IMR-90 (cell line): ENCODE data around the gene SNCG. TPM values are rescaled to one million over a fixed set of nuclear protein-coding genes. Genes with fewer than 3 reads are reported as not detected.

Experiments used
- ATAC-seq: fragments of 200-7000 bp; cut with Tn5 transposase; 2 replicates; pipeline ENCODE4 v1.9.1; 2020; ENCODE audit warnings: low read depth, mild to moderate bottlenecking, moderate library complexity
- BruUV-seq: library from RNA; stranded (reverse); fragments of 400-500 nt; replicated peaks from 2 replicates; lab custom pipeline; 2021; lab: Mats Ljungman, UMichigan
- CTCF ChIA-PET: fragments of 300-600 bp; formaldehyde crosslinking; extraction: SDS; loops from one replicate; lab custom pipeline; 2021; ENCODE audit warnings: antibody characterized with exemption; lab: Yijun Ruan, JAX
- POLR2A ChIA-PET: fragments of 300-600 bp; sonication (Branson Sonifier 250); formaldehyde crosslinking; loops from one replicate; lab custom pipeline; 2022; ENCODE audit warnings: antibody characterized with exemption; ENCODE audit not compliant: unreplicated experiment; lab: Charles Lee
- DNase-seq: peaks from one replicate; pipeline ENCODE4 v3.0.0; 2013
- H2AFZ ChIP-seq: replicated peaks from 2 replicates; pipeline ENCODE3; 2013; ENCODE audit warnings: low read length, mild to moderate bottlenecking; ENCODE audit not compliant: poor library complexity
- H2AK5ac ChIP-seq: 2 replicates; pipeline ENCODE4 v1.6.1; 2013; ENCODE audit warnings: low read depth, low read length, inconsistent platforms
- H2AK9ac ChIP-seq: replicated peaks from 2 replicates; pipeline ENCODE3; 2013; ENCODE audit warnings: mild to moderate bottlenecking, low read depth, low read length, moderate library complexity; ENCODE audit not compliant: poor library complexity
- H2BK120ac ChIP-seq: 2 replicates; pipeline ENCODE4 v1.6.1; 2013; ENCODE audit warnings: low read depth, low read length, inconsistent platforms
- H2BK15ac ChIP-seq: 3 replicates; pipeline ENCODE4 v1.6.1; 2013; ENCODE audit warnings: low read depth, low read length, inconsistent platforms
- H2BK20ac ChIP-seq: 2 replicates; pipeline ENCODE4 v1.6.1; 2013; ENCODE audit warnings: low read depth, mild to moderate bottlenecking, inconsistent platforms, low read length, moderate library complexity
- H2BK5ac ChIP-seq: 2 replicates; pipeline ENCODE4 v1.6.1; 2013; ENCODE audit warnings: mild to moderate bottlenecking, low read depth, low read length, inconsistent platforms; ENCODE audit not compliant: poor library complexity, severe bottlenecking
- H3K14ac ChIP-seq: replicated peaks from 2 replicates; pipeline ENCODE4 v1.6.1; 2013; ENCODE audit warnings: low read depth, low read length, inconsistent platforms
- H3K18ac ChIP-seq: 2 replicates; pipeline ENCODE4 v1.6.1; 2013; ENCODE audit warnings: low read depth, low read length, control low read depth
- H3K23ac ChIP-seq: 2 replicates; pipeline ENCODE4 v1.6.1; 2013; ENCODE audit warnings: low read depth, low read length, inconsistent platforms
- H3K27ac ChIP-seq: 2 replicates; pipeline ENCODE4 v1.5.1; 2013; ENCODE audit warnings: mild to moderate bottlenecking, control low read depth, low read length; ENCODE audit not compliant: insufficient read depth
- H3K27me3 ChIP-seq: 2 replicates; pipeline ENCODE4 v1.6.1; 2013; ENCODE audit warnings: low read length; ENCODE audit not compliant: control insufficient read depth, insufficient read depth
- H3K36me3 ChIP-seq: 2 replicates; pipeline ENCODE4 v1.6.1; 2013; ENCODE audit warnings: low read length, mixed read lengths; ENCODE audit not compliant: control insufficient read depth, insufficient read depth
- H3K4ac ChIP-seq: 2 replicates; pipeline ENCODE4 v1.6.1; 2013; ENCODE audit warnings: low read depth, low read length, inconsistent platforms
- H3K4me1 ChIP-seq: 2 replicates; pipeline ENCODE4 v1.6.1; 2013; ENCODE audit warnings: low read length, mixed read lengths; ENCODE audit not compliant: control insufficient read depth, insufficient read depth
- H3K4me2 ChIP-seq: 2 replicates; pipeline ENCODE4 v1.6.1; 2013; ENCODE audit warnings: low read depth, mild to moderate bottlenecking, control low read depth, low read length, moderate library complexity
- H3K4me3 ChIP-seq: 2 replicates; pipeline ENCODE4 v1.5.1; 2013; ENCODE audit warnings: low read depth, mild to moderate bottlenecking, control low read depth, low read length, moderate library complexity; ENCODE audit not compliant: insufficient read depth
- H3K56ac ChIP-seq: 2 replicates; pipeline ENCODE4 v1.6.1; 2013; ENCODE audit warnings: low read length, inconsistent platforms; ENCODE audit not compliant: insufficient read depth; ENCODE audit errors: extremely low read depth
- H3K79me1 ChIP-seq, 2 experiments: 2 replicates each; pipeline ENCODE4 v1.6.1; 2013; ENCODE audit warnings: low read length in 2 of 2, inconsistent platforms in 1 of 2, low read depth in 1 of 2
- H3K9ac ChIP-seq: 2 replicates; pipeline ENCODE4 v1.6.1; 2013; ENCODE audit warnings: low read depth, low read length, control low read depth
- H3K9me1 ChIP-seq: 2 replicates; pipeline ENCODE4 v1.6.1; 2013; ENCODE audit warnings: low read length, inconsistent platforms; ENCODE audit not compliant: insufficient read depth
- H3K9me3 ChIP-seq: 2 replicates; pipeline ENCODE4 v1.6.1; 2013; ENCODE audit warnings: low read length; ENCODE audit not compliant: control insufficient read depth, insufficient read depth
- H4K20me1 ChIP-seq: 2 replicates; pipeline ENCODE4 v1.6.1; 2013; ENCODE audit warnings: low read length, inconsistent platforms; ENCODE audit not compliant: insufficient read depth
- H4K5ac ChIP-seq: 2 replicates; pipeline ENCODE4 v1.6.1; 2013; ENCODE audit warnings: mild to moderate bottlenecking, low read depth, low read length, control low read depth
- H4K8ac ChIP-seq, 2 experiments: 2 replicates each; pipeline ENCODE4 v1.6.1; 2013; ENCODE audit warnings: low read depth in 2 of 2, low read length in 2 of 2, control low read depth in 1 of 2, inconsistent platforms in 1 of 2
- H4K91ac ChIP-seq: 2 replicates; pipeline ENCODE4 v1.6.1; 2013; ENCODE audit warnings: low read depth, low read length, inconsistent platforms; ENCODE audit not compliant: insufficient read depth
- CHD1 ChIP-seq: IDR thresholded peaks from 2 replicates; pipeline ENCODE4 v1.6.1; 2012; ENCODE audit warnings: low read depth, low read length, improper control_type of control experiment
- FOS ChIP-seq: fragments of 150-350 bp; IDR thresholded peaks from 2 replicates; pipeline ENCODE4 v1.6.1; 2016; ENCODE audit warnings: low read depth, low read length
- MAFK ChIP-seq: IDR thresholded peaks from 2 replicates; pipeline ENCODE4 v1.6.1; 2012; ENCODE audit warnings: low read depth, low read length, improper control_type of control experiment
- MXI1 ChIP-seq: IDR thresholded peaks from 2 replicates; pipeline ENCODE4 v1.6.1; 2012; ENCODE audit warnings: low read depth, mild to moderate bottlenecking, low read length, moderate library complexity, borderline replicate concordance
- RAD21 ChIP-seq: IDR thresholded peaks from 2 replicates; pipeline ENCODE4 v1.6.1; 2012; ENCODE audit warnings: low read length, improper control_type of control experiment
- RFX5 ChIP-seq: IDR thresholded peaks from 2 replicates; pipeline ENCODE4 v1.8.0; 2012; ENCODE audit warnings: low read depth, mild to moderate bottlenecking, low read length, moderate library complexity
- WGBS, 2 experiments: methylation state at CpG; one replicate each; pipeline versions ENCODE4 v1.1.5 to v1.1.7; 2013; ENCODE audit warnings: missing lambda C conversion rate in 2 of 2; ENCODE audit not compliant: insufficient read length in 1 of 2; ENCODE audit errors: extremely low coverage in 2 of 2; 5-methylcytosine and 5-hydroxymethylcytosine counted together
- dilution Hi-C: fragments of 300-500 bp; cut with HindIII; formaldehyde crosslinking; loops from one replicate; pipeline ENCODE4 v1.14.3; 2018; ENCODE audit warnings: low sequenced_read_pairs; ENCODE audit not compliant: unreplicated experiment
- in situ Hi-C: fragments of 300-500 bp; cut with MboI; formaldehyde crosslinking; loops from 3 replicates; pipeline ENCODE4 v1.14.3; 2019; ENCODE audit warnings: low sequenced_read_pairs, inconsistent platforms, mixed read lengths
- intact Hi-C: fragments of 100-400 bp; cut with micrococcal nuclease; formaldehyde crosslinking; loops from 2 replicates; pipeline ENCODE4 v1.10.0; 2022
- polyA plus RNA-seq, 3 experiments: library from polyadenylated mRNA; depleted of rRNA; stranded (reverse); fragments of >200 nt; gene quantifications; 2 replicates each; pipeline ENCODE4 v1.2.3, GENCODE V29; 2012; ENCODE audit warnings: low replicate concordance in 1 of 3
- total RNA-seq: library from RNA; depleted of rRNA; stranded (reverse); fragments of >200 nt; gene quantifications from 2 replicates; pipeline ENCODE4 v1.2.3, GENCODE V29; 2012
- TF ChIP-seq, protein P1 (sequence below): fragments of 150-350 bp; IDR thresholded peaks from 2 replicates; pipeline ENCODE4 v1.6.1; 2016; ENCODE audit warnings: low read depth, mild to moderate bottlenecking, low read length, moderate library complexity, borderline replicate concordance

The SNCG gene
- total and polyA plus RNA-seq, 2 of the 4 experiments (the other 2 are of a cell fraction), result 10.6 to 19.0 TPM

DNA sequence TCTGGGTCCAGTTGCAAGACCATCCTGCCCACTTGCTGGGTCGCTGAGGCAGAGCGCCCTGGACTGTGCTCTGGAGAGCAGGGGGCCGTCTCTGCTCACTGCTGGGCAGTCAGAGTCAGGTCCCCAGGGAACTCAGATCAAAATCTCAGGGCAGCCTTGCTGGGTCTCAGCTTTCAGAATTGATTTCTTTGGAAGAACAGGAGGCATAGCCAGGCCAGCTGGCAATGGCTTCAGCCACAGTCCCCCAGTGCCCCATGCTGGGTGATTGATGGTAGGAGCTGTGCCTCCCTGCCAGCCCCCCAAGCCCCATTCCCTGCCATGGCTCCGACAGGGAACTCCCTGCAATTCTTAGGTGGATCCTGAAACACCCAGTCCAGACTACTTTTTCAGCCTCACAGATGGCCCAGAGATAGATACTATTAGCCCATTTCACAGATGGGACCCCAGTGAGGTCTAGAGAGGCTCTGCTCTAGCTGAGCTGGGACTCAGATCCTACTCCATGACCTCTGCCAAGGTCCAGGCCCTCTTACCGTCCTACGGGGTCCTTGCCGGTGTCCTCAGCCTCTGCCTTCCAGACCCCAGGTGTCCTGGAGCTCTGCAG, 1.5 kb upstream of the SNCG start:
- H3K23ac ChIP-seq, result no peak overlapping the region
- no peak overlapping the region for H3K27ac ChIP-seq
- no peak overlapping the region for H3K4me3 ChIP-seq
- ChIA-PET CTCF (no interaction called here), POLR2A (no interaction called here)
- no peak overlapping the region for H3K14ac ChIP-seq
- H2BK15ac ChIP-seq, result no peak overlapping the region
- no peak overlapping the region for H2BK120ac ChIP-seq
- no peak for DNase-seq
- H2BK5ac ChIP-seq, result no peak overlapping the region
- TF ChIP-seq MAFK, result no peak
- TF ChIP-seq MXI1, result no peak
- TF ChIP-seq RAD21, result no peak
- TF ChIP-seq, protein P1, sequence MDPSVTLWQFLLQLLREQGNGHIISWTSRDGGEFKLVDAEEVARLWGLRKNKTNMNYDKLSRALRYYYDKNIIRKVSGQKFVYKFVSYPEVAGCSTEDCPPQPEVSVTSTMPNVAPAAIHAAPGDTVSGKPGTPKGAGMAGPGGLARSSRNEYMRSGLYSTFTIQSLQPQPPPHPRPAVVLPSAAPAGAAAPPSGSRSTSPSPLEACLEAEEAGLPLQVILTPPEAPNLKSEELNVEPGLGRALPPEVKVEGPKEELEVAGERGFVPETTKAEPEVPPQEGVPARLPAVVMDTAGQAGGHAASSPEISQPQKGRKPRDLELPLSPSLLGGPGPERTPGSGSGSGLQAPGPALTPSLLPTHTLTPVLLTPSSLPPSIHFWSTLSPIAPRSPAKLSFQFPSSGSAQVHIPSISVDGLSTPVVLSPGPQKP, result no peak
- no peak for TF ChIP-seq FOS
- no peak for TF ChIP-seq CHD1
- TF ChIP-seq RFX5, result no peak
- intact Hi-C loops (no loop called here), in situ Hi-C loops (no loop called here), dilution Hi-C loops (no loop called here)
- peaks cover 21% of the 10 kb centered on the region for H3K4me1 ChIP-seq
- 73% methylated on average over 6 of the region's 7 CpGs; no CpG with 5 or more reads in 1 of the 2 experiments for WGBS, 2 experiments
- H3K56ac ChIP-seq, result no peak overlapping the region
- H2AFZ ChIP-seq, result no peak overlapping the region
- BruUV-seq, result no TSS peak
- no peak overlapping the region for H3K4ac ChIP-seq
- H3K9ac ChIP-seq, result no peak overlapping the region
- ATAC-seq, result no peak
- no peaks in the 10 kb centered on the region for H3K27me3 ChIP-seq
- H3K9me3 ChIP-seq, result peaks cover 2% of the 10 kb centered on the region
- peak overlapping the region; percentile 61; the same call in 1 of the 2 replicates for H2BK20ac ChIP-seq
- no peak overlapping the region for H3K4me2 ChIP-seq
- no peak overlapping the region for H2AK5ac ChIP-seq
- no peak overlapping the region for H4K91ac ChIP-seq
- H3K18ac ChIP-seq, result no peak overlapping the region
- H3K9me1 ChIP-seq, result peaks cover 12% of the 10 kb centered on the region
- H3K79me1 ChIP-seq, result peaks cover 0 to 13% of the 10 kb centered on the region in 2 experiments; a peak in 1 of 4 replicates
- no peak overlapping the region for H4K5ac ChIP-seq
- H4K20me1 ChIP-seq, result no peaks in the 10 kb centered on the region
- H2AK9ac ChIP-seq, result peak overlapping the region; percentile 78
- H4K8ac ChIP-seq, result no peak overlapping the region
- H3K36me3 ChIP-seq, result no peaks in the 10 kb centered on the region
